ENCODE results near the gene IL4R.
A peak's percentile ranks its signal among the peaks of the same experiment; 100 is the strongest.
"Not testable (repeated sequence)": the region's sequence is repeated elsewhere in the genome, so short reads cannot be mapped to it uniquely, and the experiment has no call there.

IL4R gene

DNA sequence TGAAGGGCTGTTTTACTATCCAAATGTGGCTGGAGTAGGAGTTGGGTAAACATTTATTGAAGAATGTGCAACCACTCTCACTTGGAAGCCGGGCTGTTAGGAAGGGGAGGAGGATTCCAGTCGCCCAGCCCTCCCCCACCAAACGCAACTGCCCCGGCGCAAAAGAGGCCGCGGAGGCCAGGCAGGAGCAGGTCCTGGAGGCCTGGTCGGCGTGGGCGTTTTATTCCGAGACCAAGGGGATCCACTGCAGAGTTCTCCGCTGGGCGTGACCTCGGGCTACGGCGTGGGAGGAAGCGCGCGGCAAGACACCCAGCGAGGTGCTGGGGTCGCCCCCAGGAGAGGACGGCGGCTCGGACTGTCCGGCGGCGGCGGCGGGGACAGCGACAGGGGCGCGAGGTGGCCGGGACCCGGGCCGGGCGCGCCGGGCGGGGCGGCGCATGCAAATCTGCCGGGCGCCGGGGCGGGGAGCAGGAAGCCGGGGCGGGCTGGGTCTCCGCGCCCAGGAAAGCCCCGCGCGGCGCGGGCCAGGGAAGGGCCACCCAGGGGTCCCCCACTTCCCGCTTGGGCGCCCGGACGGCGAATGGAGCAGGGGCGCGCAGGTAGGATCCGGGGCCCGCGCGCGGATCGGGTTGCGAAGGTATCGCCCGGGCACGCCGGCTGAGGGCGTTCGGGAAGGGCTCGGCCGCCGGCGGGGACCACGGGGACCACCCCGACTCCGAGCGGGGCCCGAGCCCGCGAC, at the start of gene IL4R:
IL4R (plus strand) TSS at position 553 of the 739 bp plus-strand sequence. CDS start 26,230 bp downstream, outside the sequence.
- DNase-seq (ENCODE audit: low spot score), result peak; percentile 50

DNA sequence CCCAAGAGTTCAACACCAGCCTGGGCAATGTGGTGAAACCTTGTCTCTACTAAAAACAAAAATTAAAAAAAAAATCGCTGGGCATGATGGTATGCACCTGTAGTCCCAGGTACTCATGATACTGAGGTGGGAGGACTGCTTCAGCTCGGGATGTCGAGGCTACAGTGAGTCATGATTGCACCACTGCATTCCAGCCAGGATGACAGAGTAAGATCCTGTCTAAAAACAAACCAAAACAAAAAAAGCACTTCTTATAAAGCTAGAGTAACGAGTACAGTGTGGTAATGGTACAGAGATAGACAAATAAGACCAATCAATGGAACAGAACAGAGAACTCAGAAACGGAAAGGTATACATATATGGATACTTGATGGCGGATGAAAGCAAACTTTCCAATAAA, 49.6 kb upstream of the IL4R start:
- DNase-seq (ENCODE audit: low spot score), result no peak

DNA sequence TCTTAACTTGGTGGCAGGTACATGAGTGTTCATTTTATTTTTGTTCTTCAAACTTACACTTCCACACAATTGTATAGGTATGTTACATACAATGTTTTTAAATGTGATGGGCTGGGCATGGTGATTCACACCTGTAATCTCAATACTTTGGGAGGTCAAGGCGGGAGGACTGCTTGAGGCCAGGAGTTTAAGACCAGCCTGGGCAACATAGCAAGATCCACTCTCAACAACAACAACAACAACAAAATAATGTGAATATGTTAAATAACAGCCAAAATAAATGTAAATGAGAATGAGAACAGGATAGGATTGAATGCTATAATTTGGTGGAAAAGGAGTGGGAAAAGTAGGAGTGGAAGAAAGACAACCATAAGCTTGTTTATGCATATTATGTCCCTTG, 47.8 kb upstream of the IL4R start:
- DNase-seq (ENCODE audit: low spot score), result no peak

DNA sequence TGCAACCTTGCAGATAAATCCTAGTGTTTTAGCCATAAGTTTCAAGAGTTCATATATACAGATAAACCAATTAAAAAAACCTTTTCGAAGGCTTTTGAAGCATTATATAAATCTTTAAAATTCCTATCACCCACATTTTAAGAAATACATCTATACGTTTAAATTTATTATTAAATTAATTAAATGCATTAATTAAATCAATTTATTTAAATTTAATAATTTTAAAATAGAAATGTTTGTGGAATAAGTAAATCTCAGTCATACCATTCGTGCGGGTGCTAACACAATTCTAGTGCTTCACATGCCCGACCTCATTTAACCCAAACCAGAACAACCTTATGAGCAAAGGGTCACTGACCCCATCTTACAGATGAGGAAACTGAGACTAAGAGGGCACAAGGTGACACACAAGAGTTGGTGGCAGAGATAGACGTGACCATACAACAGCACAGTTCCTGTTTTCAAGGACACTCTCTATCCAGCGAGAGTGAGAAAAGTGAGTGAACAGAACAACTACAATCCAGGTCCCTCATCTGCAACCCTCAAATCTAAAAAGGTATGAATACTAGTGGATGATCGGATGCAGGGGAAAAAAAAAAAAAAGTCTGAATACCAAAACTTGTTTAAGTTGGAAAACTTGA, 46.6 kb upstream of the IL4R start:
- no peak for DNase-seq (ENCODE audit: low spot score)

DNA sequence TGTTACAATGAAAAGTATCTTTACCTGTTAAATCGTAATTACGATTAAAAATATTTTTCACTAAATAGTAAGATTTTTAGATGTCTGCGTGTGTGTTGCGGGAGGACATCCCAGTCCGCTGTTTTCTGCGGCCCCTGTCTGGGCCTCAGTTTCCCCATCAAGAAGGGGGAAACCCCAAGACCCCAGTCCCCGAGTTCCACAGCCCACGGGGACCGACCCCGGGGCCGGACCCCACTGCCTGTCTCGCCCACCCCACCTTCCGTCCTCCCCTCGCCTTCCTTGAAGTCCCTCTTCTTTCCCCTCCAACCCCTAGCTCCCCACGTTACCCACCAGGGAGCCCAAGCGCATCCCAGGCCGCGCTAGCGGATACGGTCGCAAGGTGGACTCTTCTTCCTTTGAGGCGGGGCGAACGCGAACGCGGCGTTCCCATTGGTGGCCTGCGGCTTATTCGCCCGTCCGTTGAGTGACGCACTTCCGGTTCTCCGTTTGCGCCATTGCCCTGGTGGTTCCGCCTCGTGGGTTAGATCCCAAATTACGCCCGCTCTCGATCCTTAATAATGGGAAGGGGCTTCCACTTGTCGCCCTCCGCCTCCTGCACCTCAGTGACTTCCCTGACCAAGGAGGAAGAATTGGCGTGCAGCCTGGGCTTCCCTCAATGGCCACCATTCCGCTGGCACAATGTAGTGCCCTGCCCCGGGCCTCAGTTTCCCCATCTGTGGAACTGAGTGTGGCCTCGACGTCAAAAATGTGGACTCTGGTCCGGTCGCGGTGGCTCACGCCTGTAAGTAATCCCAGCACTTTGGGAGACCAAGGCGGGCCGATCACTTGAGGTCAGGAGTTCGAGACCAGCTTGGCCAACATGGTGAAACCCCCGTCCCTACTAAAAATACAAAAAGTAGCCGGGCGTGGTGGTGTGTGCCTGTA, 45.1 kb upstream of the IL4R start, which contains the start of gene NSMCE1:
NSMCE1 (minus strand) TSS at position 397 of the 924 bp plus-strand sequence. CDS start 11,202 bp downstream, outside the sequence.
- DNase-seq (ENCODE audit: low spot score), result peak; percentile 98

DNA sequence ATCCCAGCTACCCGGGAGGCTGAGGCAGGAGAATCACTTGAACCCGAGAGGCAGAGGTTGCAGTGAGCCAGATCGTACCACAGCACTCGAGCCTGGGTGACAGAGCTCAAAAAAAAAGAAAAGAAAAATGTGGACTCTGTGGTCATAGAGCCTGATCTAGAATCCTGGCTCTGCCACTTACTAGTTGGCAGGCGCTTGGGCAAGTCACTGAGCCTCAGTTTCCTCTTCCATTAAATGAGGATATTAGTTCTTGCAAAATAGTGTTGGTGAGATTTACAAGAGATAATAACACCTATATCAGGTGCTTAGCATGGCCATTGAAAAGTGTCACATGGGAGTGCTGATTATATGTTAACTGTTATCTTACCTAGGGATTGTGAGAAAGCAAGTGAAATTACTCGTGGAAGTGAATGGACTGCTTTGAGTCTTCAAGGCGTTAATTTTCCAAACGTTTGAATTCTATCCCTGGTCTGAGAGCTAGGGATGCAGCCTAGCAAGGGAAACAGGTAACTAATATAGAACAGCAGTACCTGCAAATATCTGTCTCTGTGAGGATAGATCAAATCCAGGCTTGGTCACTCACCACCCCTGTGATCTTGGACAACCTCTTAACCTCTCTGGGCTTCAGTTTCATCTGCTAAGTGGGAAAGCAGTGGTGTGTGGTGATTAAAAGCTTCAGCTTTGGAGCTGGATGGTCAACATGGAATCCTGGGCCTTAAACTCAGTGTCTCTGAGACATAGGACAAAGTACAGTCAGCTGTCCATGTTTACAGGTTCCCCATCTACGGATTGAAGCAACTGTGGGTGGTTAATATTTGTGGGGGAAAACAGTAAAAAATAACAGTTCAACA, 44.2 kb upstream of the IL4R start:
- DNase-seq (ENCODE audit: low spot score), result no peak

DNA sequence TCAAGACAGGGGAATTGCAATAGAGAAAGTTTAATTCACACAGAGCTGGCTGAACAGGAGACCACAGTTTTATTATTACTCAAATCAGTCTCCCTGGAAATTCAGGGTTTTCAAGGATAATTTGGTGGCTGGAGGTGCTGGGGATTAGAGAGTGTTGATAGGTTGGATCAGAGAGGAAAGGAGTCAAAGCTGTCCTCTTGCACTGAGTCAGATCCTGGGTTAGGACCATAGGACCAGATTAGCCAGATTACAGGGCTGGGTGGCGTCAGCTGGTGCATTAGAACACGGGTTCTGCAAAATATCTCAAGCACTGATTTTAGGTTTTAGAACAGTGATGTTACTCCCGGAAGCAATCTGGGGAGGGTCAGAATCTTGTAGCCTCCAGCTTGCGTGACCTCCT, 43.4 kb upstream of the IL4R start:
- peak; percentile 57 for DNase-seq (ENCODE audit: low spot score)

DNA sequence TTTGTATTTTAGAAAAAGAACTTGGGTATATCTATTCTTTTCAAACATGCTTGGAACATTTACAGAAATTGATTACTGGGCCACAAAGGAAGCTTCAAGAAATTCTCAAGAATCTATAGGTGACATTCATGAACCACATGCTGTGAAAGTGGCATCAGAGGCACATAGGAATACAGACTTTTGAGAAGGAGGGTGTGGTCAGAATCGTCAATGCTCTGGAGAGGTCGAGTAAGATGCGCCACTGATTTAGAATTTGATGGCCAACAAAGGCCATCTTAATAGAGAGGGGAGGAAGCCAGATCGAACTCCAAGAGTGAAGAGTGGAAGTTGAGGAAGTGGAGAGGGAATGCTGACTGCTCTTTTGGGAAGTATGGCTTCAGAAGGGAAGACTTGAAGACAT, 41.7 kb upstream of the IL4R start:
- DNase-seq (ENCODE audit: low spot score), result no peak

DNA sequence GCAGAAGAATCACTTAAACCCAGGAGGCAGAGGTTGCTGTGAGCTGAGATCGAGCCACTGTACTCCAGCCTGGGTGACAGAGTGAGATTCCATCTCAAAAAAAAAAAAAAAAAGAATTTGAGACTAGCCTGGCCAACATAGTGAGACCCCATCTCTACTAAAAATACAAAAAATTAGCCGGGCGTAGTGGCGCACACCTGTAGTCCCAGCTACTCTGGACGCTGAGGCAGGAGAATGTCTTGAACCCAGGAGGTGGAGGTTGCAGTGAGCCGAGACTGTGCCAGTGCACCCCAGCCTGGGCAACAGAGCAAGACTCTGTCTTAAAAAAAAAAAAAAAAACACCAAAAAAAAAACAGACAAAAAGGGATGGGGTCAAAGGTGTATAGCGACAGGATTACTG, 41.1 kb upstream of the IL4R start:
- DNase-seq (ENCODE audit: low spot score), result not testable (repeated sequence)

DNA sequence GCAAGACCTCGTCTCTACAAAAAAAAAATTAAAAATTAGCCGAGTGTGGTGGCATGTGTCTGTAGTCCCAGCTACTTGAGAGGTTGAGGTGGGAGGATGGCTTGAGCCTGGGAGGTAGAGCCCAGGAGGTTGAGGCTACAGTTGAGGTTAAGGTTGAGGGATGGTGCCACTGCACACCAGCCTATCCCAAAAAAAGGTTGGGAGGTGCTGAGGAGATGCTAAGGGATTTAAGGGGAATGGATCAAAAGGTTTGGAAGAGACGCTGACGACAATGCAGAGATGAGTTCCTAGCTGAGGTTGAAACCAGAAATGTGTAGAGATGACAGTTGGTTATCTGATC, 40.5 kb upstream of the IL4R start:
- no peak for DNase-seq (ENCODE audit: low spot score)

DNA sequence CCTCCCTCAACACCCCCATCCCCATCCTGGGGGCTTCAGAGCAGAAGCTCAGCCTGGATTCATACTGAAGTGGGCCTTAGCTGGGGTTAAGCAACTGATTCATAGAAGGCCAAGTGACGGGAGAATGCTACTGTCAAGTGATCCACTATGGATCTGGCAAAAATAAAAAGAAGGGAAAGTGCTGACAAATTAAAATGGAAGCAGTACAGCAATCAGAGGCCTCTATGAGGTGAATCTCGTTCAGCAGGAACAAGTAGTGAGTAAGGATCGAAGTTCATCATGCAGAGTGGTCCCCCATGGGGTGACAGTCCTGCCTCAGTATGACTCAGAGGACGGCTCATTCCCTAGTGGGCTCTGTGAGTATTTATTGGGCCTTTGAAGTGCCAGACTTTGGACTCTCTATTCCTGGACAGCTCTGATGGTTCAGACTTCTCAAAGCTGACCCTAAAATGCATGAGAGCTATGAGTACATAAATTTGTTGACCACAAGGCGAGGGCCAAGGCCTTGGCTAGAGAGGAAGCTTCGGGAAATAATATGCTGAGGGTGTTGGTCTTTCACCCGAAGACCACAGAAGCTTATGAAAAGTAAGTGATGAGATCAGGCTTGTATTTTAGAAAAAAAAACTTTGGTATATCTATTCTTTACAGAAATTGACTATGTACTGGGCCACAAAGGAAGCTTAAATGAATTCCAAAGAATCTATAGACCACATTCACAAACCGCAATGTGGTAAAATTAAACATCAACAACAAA, 39.9 kb upstream of the IL4R start:
- peak; percentile 65 for DNase-seq (ENCODE audit: low spot score)

DNA sequence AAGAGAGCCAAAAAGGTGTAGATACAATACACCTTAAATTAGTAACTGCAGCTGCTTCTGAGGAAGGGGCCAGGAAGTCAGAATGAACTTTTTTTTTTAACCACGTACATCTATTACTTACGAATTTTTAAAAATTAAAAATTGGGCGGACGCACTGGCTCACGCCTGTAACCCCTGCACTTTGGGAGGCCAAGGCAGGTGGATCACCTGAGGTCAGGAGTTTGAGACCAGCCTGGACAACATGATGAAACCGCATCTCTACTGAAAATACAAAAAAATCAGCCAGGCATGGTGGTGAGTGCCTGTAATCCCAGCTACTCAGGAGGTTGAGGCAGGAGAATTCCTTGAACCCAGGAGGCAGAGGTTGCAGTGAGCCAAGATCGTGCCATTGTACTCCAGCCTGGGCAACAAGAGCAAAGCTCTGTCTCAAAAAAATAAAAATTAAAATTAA, 39.3 kb upstream of the IL4R start:
- not testable (repeated sequence) for DNase-seq (ENCODE audit: low spot score)

DNA sequence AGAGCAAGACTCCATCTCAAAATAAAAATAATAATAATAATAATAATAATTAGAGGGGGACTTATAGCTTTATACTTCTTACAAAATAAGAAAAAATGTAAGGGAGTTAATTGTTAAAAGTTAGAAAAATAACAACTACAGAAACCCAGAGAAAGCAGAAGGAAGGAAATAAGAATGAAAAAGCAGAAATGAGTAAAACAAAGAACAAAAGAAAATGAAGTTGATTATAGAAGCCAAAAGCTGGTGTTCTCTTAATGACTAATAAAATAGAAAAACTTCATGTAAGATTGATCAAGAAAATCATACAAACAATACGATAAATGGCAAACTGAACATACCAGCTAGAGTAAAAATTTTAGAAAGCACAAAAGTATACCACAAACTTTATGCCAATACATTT, 38.4 kb upstream of the IL4R start:
- DNase-seq (ENCODE audit: low spot score), result no peak

DNA sequence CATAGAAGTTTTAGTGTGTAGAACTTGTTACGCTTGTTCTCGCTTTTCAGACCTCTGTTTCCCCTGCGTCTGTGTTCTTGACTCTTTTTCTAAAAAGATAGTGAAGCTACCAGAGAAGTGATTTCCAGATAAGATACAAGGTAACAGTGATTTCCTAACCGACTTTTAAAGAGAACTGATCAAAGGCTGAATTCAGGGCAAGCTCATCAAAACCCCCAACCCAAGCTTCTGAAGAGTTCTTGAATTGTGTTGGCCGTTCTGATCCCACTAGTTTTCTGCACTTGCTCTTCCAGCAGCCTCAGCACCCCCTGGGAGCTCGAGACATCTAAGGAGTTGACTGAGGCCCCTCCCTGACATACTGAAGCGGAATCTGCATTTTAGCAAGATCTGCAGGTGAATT, 32.5 kb upstream of the IL4R start:
- no peak for DNase-seq (ENCODE audit: low spot score)

DNA sequence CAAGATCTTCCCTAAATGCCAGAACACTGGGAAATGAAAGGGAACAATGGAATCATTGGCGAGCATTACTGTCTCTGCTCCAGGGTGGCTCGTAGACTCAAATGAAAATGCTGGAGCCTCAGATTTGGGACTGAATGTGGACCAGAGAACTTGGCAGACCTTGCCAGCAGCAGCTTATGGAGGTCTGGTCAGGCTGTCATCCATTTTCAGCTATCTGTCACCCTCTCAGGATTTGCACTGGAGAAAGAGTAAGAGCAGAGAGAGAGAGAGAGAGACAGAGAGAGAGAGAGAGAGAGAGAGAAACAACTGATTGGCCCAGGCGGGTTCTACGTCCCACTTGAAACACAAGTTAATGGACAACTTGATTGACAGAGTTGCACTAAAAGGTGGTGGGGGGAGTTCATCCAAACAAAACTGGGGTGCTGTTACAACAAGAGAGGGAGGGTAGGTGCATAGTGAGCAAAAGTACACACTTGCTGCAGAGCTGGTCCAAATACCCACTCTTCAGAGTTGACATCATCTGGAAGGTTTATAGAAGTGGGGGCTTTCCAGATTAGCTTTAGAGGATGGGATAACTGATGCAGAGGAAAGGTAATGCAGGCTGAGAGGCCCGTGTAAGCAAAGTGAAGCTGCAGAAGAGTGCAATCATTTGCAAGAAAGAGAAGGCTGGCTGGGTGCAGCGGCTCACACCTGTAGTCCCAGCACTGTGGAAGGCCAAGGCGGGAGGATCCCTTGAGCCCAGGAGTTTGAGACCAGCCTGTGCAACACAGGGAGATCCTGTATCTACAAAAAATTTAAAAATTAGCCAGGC, 28.7 kb upstream of the IL4R start:
- DNase-seq (ENCODE audit: low spot score), result no peak

DNA sequence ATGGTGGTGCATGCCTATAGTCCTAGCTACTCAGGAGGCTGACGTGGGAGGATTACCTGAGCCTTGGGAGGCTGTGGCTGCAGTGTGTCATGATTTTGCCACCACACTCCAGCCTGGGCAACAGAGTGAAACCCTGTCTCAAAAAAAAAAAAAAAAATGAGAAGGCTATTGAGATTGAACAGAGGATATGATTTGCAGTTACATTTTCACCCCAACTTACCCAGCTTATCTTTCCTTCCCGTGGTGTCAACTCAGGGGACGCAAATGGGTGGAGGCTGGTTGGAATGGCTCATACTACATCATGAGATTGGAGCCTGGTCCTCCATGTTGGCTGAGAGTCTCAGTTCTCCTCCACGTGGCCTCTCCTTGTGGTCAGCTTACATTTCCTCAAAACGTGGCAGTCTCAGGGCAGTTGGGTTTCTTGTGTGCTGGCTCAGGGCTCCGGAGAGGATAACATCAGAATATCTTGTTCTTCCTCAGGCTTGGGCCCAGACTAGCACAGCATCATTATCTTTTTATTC, 28.0 kb upstream of the IL4R start:
- no peak for DNase-seq (ENCODE audit: low spot score)

DNA sequence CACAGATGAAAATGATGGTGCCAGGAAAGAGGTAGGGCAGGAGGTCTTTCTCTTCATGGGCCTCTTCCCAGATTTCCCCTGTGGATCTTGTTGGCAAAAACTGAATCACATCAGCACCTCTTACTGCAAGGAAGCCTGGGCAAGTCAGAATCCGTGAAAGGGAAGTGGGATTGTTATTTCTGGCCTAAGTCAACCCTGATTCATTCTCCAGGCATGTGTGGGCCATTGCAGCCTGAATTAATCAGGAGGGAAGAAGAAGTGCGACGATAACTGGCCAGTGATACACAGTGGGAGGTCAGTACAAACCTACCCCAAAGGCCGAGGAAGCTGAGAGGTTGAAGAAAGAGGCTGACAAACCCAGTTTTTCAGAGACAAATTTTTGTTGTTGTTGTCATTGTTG, 27.3 kb upstream of the IL4R start:
- no peak for DNase-seq (ENCODE audit: low spot score)

DNA sequence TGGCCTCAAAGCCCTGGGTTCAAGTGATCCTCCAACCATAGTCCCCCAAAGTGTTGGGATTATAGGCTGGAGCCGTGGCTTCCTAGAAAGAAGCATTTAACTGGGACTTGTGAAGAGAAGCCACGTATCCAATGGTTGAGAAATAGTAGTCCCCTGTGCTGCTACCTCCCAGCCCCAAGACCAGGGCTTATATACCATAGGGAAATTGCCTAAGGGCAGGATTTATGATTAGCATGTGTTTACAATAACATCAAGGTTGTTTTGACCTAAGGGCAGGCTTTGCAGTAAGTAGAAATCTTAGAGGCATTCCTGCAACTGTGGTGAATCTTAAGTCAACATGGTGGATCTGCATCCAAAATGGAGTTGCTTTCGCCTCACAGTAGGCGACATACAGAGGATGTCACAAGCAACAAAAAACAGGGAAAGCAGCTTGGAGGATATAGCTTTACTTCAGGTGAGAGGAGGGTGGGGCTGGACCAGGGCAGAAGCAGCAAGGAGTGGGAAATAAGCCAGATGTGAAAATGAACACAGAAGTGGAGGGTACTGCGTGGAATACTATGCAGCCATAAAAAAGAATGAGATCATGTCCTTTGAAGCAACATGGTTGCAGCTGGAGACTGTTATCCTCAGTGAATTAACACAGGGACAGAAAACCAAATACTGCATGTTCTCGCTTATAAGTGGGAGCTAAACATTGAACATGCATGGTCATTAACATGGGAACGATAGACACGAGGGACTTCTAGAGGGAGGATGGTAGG, 26.5 kb upstream of the IL4R start:
- DNase-seq (ENCODE audit: low spot score), result no peak

DNA sequence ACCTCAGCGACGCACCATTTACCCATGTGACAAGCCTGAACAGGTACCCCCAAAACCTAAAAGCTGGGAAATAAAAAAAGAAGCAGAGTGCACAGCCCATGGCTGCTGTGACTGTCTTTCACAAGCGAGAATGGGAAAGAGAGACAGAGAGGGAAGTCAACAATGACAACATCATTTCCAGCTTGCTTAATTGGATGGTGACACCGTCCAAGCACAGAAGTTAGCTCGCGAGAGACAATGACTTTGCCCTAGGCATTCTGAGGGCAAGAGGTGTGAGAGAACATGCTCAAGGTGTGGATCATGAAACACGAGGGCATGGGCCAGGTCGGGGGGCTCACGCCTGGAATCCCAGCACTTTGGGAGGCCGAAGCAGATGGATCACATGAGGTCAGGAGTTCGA, 25.9 kb upstream of the IL4R start:
- no peak for DNase-seq (ENCODE audit: low spot score)

Data from activated CD4-positive, alpha-beta T cell treated with anti-CD3 and anti-CD28 coated beads, Interleukin-2, Interleukin-4, amounts not matched to agents 100 ng/mL and 50 ng/mL, durations not matched to agents 16 hours and 8 hours (primary cell).